Bladder microvascular endothelial cell (primary cell): Measurements from ENCODE around the gene AMPH. TPM values are rescaled to one million over a fixed set of nuclear protein-coding genes. Genes with fewer than 3 reads are reported as not detected.

ENCODE experiments used
- total RNA-seq: library from RNA; depleted of rRNA; stranded (reverse); fragments of >200 nt; gene quantifications from 2 replicates; pipeline ENCODE4 v1.2.3, GENCODE V29; 2014

AMPH gene
- total RNA-seq, result 0.50 TPM in 1 of 2 replicates, not detected in the other

DNA sequence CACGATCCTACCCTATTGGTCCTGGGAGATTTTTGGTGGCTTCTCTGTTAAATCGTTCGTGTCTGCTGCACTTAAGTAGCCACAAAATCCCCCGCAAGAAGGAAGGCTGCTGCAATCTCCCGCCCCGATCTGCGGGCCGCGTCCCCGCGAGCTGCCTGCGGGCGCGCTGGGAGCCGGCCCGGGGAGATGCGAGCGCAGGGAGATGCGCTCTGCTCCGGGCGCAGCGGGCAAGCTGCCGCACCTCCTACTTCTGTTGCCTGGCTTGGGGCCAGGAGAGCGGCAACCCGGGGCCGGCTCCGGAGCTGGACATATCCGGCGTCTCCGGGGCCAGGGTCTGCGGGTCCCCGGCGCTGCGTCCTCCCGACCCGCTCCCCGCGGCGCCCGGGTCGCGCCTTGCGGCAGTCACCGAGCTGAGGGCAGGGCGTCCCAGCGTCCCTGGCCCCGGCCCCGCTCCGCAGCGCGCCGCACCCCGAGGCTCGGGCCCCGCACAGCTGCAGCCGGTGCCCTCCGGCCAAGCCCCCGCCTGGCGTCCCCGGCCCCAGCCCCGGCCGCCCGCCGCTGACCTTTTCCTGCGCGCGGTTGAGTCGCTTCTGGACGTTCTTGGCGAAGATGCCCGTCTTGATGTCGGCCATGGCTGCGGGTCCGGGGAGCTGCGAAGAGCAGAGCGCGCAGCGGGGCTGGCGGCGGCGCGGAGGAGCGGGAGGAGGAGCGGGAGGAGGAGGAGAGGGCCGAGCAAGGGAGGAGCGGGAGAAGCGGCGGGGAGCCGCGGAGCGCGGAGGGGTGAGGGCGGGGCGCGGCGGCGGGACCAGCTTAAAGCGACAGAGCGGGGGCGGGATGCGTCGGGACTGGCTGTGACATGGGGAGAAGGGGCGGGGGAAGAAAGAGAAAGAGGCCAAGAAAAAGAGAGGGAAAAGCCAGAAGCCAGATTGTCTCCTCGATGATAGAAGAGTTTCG is at the start of gene AMPH:
Gene AMPH, minus strand, starts transcription at position 654 of the 954 bp plus-strand sequence. Its CDS starts 22 bp downstream, at position 632.

